PC-3 (cell line): ENCODE data around the gene PRR20G. TPM values are rescaled to one million over a fixed set of nuclear protein-coding genes. Genes with fewer than 3 reads are reported as not detected.

ENCODE experiments used
- ATAC-seq: fragments of 200-7000 bp; cut with Tn5 transposase; 2 replicates; pipeline ENCODE4 v1.9.1; 2020; ENCODE audit warnings: mild to moderate bottlenecking, moderate library complexity
- Bru-seq: library from RNA; stranded (reverse); fragments of 400-500 nt; gene quantifications from one replicate; lab custom pipeline; 2021; lab: Mats Ljungman, UMichigan
- BruChase-seq, 2 experiments: library from RNA; stranded (reverse); fragments of 400-500 nt; gene quantifications; one replicate each; lab custom pipeline; 2021; lab: Mats Ljungman, UMichigan
- BruUV-seq: library from RNA; stranded (reverse); fragments of 400-500 nt; replicated peaks from 2 replicates; lab custom pipeline; 2021; lab: Mats Ljungman, UMichigan
- CTCF ChIA-PET: fragments of 300-600 bp; sonication (Branson Sonifier 250); formaldehyde crosslinking; loops from one replicate; lab custom pipeline; 2022; ENCODE audit warnings: antibody characterized with exemption; lab: Charles Lee
- POLR2A ChIA-PET: fragments of 300-600 bp; sonication (Branson Sonifier 250); formaldehyde crosslinking; loops from one replicate; lab custom pipeline; 2022; ENCODE audit warnings: antibody characterized with exemption; ENCODE audit not compliant: unreplicated experiment; lab: Charles Lee
- DNase-seq: peaks from one replicate; pipeline ENCODE4 v3.0.0-alpha.2; 2015
- H2AFZ ChIP-seq: fragments of 300-600 bp; sonication (generic); 2 replicates; pipeline ENCODE4 v1.6.0; 2016; ENCODE audit warnings: antibody characterized with exemption, low read length
- H3F3A ChIP-seq: fragments of 300-600 bp; sonication (generic); one replicate; pipeline ENCODE4 v1.6.0; 2017; ENCODE audit warnings: antibody characterized with exemption, low read length, control low read depth, mild to moderate bottlenecking; ENCODE audit not compliant: unreplicated experiment
- H3K27ac ChIP-seq: fragments of 300-600 bp; sonication (generic); 2 replicates; pipeline ENCODE4 v1.5.1; 2016; ENCODE audit warnings: mild to moderate bottlenecking, low read length
- H3K27me3 ChIP-seq: fragments of 300-600 bp; sonication (generic); 2 replicates; pipeline ENCODE4 v1.6.1; 2016; ENCODE audit warnings: low read length, mixed read lengths
- H3K36me3 ChIP-seq: fragments of 300-600 bp; sonication (generic); 2 replicates; pipeline ENCODE4 v1.6.1; 2016; ENCODE audit warnings: low read depth, mixed run types, low read length, mixed read lengths
- H3K4me1 ChIP-seq: fragments of 300-600 bp; sonication (generic); 2 replicates; pipeline ENCODE4 v1.5.1; 2016; ENCODE audit warnings: low read length; ENCODE audit not compliant: insufficient read depth
- H3K4me2 ChIP-seq: fragments of 300-600 bp; sonication (generic); 2 replicates; pipeline ENCODE4 v1.6.0; 2016; ENCODE audit warnings: low read length
- H3K4me3 ChIP-seq: fragments of 300-600 bp; sonication (generic); 2 replicates; pipeline ENCODE4 v1.5.1; 2016; ENCODE audit warnings: mild to moderate bottlenecking, low read length, mixed read lengths
- H3K79me2 ChIP-seq: fragments of 300-600 bp; sonication (generic); 2 replicates; pipeline ENCODE4 v1.6.1; 2017; ENCODE audit warnings: low read length, mixed read lengths
- H3K9ac ChIP-seq: fragments of 300-600 bp; sonication (generic); 2 replicates; pipeline ENCODE4 v1.6.0; 2016; ENCODE audit warnings: mild to moderate bottlenecking, low read length
- H3K9me2 ChIP-seq: fragments of 300-600 bp; sonication (generic); replicated peaks from 2 replicates; pipeline ENCODE4 v1.6.1; 2016; ENCODE audit warnings: mixed run types, low read length, mixed read lengths
- H3K9me3 ChIP-seq: fragments of 300-600 bp; sonication (generic); 2 replicates; pipeline ENCODE4 v1.6.1; 2016; ENCODE audit warnings: low read length, mixed read lengths
- H4K20me1 ChIP-seq: fragments of 300-600 bp; sonication (generic); 2 replicates; pipeline ENCODE4 v1.6.1; 2016; ENCODE audit warnings: low read length, mixed read lengths
- EZH2 ChIP-seq: fragments of 300-600 bp; sonication (generic); IDR thresholded peaks from one replicate; pipeline ENCODE4 v1.6.1; 2017; ENCODE audit warnings: antibody characterized with exemption, mild to moderate bottlenecking, low read length; ENCODE audit not compliant: unreplicated experiment
- EZH2phosphoT487 ChIP-seq: fragments of 300-600 bp; sonication (generic); IDR thresholded peaks from 2 replicates; pipeline ENCODE4 v1.6.1; 2018; ENCODE audit warnings: mild to moderate bottlenecking, antibody characterized with exemption, low read length, borderline replicate concordance
- intact Hi-C: fragments of 100-400 bp; cut with micrococcal nuclease; formaldehyde crosslinking; loops from 2 replicates; pipeline ENCODE4 v1.9.0; 2023
- long read RNA-seq: library from polyadenylated mRNA; unstranded; transcript quantifications from one replicate; pipeline ENCODE4 v2.0.0, GENCODE V29; 2021; ENCODE audit not compliant: unreplicated experiment
- total RNA-seq: library from RNA; depleted of rRNA; stranded (reverse); fragments of >200 nt; gene quantifications from 2 replicates; pipeline ENCODE4 v1.2.3, GENCODE V29; 2014; rRNA removed
- TF ChIP-seq, protein P1 (sequence below): fragments of 300-600 bp; sonication (generic); conservative IDR thresholded peaks from 2 replicates; pipeline ENCODE4 v1.5.1; 2017; ENCODE audit warnings: antibody characterized with exemption, low read depth, mild to moderate bottlenecking, low read length

The PRR20G gene
- not detected in 2 replicates for total RNA-seq
- Bru-seq, nascent RNA: percentile 12 among the genes with signal in this experiment
- not detected for BruChase-seq, experiment 1, labeled RNA remaining after a 6-hour chase
- BruChase-seq, experiment 2, labeled RNA remaining after a 2-hour chase: not detected
- long read RNA-seq: 0 reads

DNA sequence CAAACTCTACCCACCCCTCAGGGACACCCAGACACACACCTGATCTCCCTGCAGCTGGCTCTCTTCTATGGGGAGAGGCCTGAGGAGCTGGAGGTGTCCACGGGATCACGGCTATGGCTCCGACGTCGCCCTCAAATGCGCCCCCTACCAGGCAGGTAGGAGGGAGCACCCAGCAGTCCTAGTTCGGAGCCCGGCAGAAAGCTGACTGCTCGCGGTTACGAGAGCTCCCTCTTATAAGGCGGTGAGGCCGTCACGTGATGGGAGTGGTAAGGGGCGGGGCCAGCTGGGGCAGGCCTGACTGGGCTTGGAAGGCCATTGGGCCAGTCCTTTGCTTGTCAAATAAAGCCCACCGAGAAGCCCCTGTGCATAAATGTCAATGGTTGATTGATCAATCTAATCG is at the start of gene PRR20G:
Gene PRR20G, minus strand, starts transcription at position 207 of the 400 bp plus-strand sequence. CDS start 681 bp downstream, outside the sequence.
- Histone ChIP-seq H3K79me2 (no peaks in the 10 kb centered on the region), H3K27me3 (no peaks in the 10 kb centered on the region), H2AFZ (0 out of 2 replicates have a peak within 1 kb of the TSS, but pooled peaks have one; percentile 59), H3K9me2 (no peaks in the 10 kb centered on the region), H3K36me3 (no peaks in the 10 kb centered on the region), H3K4me3 (peak within 1 kb of the TSS; percentile 58), H3F3A (no peaks in the 10 kb centered on the region), H3K4me2 (peak within 1 kb of the TSS; percentile 79), H3K9me3 (no peaks in the 10 kb centered on the region), H3K27ac (peak within 1 kb of the TSS; percentile 34; the same call in 1 of the 2 replicates), H4K20me1 (no peaks in the 10 kb centered on the region), H3K9ac (no peak within 1 kb of the TSS), H3K4me1 (peaks cover 4% of the 10 kb centered on the region; the same call in 1 of the 2 replicates)
- DNase-seq (no peak), ATAC-seq (no peak)
- POLR2A ChIA-PET: no interaction called here
- no TSS peak for BruUV-seq
- intact Hi-C loops: no loop called here
- CTCF ChIA-PET: no interaction called here
- TF ChIP-seq, protein P1, sequence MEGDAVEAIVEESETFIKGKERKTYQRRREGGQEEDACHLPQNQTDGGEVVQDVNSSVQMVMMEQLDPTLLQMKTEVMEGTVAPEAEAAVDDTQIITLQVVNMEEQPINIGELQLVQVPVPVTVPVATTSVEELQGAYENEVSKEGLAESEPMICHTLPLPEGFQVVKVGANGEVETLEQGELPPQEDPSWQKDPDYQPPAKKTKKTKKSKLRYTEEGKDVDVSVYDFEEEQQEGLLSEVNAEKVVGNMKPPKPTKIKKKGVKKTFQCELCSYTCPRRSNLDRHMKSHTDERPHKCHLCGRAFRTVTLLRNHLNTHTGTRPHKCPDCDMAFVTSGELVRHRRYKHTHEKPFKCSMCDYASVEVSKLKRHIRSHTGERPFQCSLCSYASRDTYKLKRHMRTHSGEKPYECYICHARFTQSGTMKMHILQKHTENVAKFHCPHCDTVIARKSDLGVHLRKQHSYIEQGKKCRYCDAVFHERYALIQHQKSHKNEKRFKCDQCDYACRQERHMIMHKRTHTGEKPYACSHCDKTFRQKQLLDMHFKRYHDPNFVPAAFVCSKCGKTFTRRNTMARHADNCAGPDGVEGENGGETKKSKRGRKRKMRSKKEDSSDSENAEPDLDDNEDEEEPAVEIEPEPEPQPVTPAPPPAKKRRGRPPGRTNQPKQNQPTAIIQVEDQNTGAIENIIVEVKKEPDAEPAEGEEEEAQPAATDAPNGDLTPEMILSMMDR: no peak
- no peak for TF ChIP-seq EZH2phosphoT487
- no peak for TF ChIP-seq EZH2

DNA sequence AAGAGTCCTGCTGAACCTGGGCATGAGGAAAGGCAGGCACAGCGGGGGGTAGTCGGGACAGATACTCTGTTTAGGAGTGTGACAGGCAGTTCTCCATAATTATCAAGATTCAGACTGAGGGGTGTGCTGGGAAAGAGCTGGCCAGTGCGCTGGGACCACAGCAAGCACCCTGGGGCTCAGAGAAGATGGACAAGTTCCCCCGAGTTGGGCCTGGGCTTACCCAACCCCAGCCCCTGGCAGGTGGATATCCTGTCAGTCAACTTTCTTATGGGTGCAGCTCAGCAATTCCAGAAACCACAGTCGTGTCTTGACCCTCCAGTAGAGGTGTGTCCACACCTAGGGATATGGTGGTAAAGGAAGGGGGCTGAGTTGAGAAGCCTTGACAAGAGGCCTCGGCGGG is 49.2 kb upstream of the PRR20G start:
- Histone ChIP-seq H3K9me3 (no peaks in the 10 kb centered on the region), H4K20me1 (no peaks in the 10 kb centered on the region), H3K4me1 (no peaks in the 10 kb centered on the region), H3K27ac (no peak overlapping the region), H3K36me3 (no peaks in the 10 kb centered on the region), H3K9ac (no peak overlapping the region), H2AFZ (no peak overlapping the region), H3K4me3 (no peak overlapping the region), H3K4me2 (no peak overlapping the region), H3K79me2 (no peaks in the 10 kb centered on the region), H3F3A (no peaks in the 10 kb centered on the region), H3K27me3 (no peaks in the 10 kb centered on the region), H3K9me2 (no peaks in the 10 kb centered on the region)
- TF ChIP-seq EZH2phosphoT487 (no peak), EZH2 (no peak)
- TF ChIP-seq, protein P1: no peak
- intact Hi-C loops: no loop called here
- ChIA-PET CTCF (no interaction called here), POLR2A (no interaction called here)
- no TSS peak for BruUV-seq
- no peak for DNase-seq
- ATAC-seq: no peak

DNA sequence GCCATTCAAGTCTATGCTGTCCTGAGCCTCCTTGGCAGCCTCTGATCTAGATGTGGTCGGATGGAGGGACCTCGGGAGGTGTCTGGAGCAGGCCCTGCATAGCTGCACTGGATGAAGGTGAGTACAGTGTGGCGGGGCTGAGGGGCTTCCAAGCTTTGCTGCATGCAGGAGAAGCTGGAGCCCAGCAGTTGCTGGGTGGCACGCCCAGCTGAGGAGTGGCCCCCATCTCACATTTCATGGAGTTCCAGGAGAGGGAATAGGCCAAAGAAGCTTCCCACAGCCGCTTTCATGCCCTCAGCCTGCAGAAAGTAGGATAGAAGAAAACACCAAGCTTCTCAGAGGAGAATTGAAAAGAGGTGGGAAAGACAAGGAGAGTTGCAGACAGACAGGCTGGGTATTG is 48.3 kb upstream of the PRR20G start:
- Histone ChIP-seq H3K9me3 (no peaks in the 10 kb centered on the region), H3K4me1 (no peaks in the 10 kb centered on the region), H3K4me3 (no peak overlapping the region), H3K27me3 (no peaks in the 10 kb centered on the region), H3K36me3 (no peaks in the 10 kb centered on the region), H3K4me2 (no peak overlapping the region), H2AFZ (no peak overlapping the region), H3K27ac (no peak overlapping the region), H3K9me2 (no peaks in the 10 kb centered on the region), H4K20me1 (no peaks in the 10 kb centered on the region), H3F3A (no peaks in the 10 kb centered on the region), H3K79me2 (no peaks in the 10 kb centered on the region), H3K9ac (no peak overlapping the region)
- ChIA-PET CTCF (no interaction called here), POLR2A (no interaction called here)
- DNase-seq: no peak
- intact Hi-C loops: no loop called here
- no peak for ATAC-seq
- no peak for TF ChIP-seq EZH2phosphoT487
- no TSS peak for BruUV-seq
